Measurements from ENCODE around the gene SLC4A9.
A peak's percentile ranks its signal among the peaks of the same experiment; 100 is the strongest.
"Not testable (repeated sequence)": the region's sequence is repeated elsewhere in the genome, so short reads cannot be mapped to it uniquely, and the experiment has no call there.

Gene SLC4A9

GRCh38 chr5:140401362-140402257 lies 41.6 kb downstream of the SLC4A9 start, which contains the start of gene ANKHD1:
ANKHD1 (plus strand) TSS chr5:140401833; CDS start chr5:140401968, 135 bp downstream.
- DNase-seq = peak; percentile 98

- no peak for DNase-seq
Measured at GRCh38 chr5:140402258-140403074, 42.5 kb downstream of the SLC4A9 start.

- DNase-seq = no peak
Measured at GRCh38 chr5:140403613-140404012, 43.6 kb downstream of the SLC4A9 start.

- no peak for DNase-seq
Measured at GRCh38 chr5:140408750-140409241, 48.8 kb downstream of the SLC4A9 start.

- no peak for DNase-seq
Measured at GRCh38 chr5:140413230-140413629, 53.2 kb downstream of the SLC4A9 start.

- DNase-seq = no peak
Measured at GRCh38 chr5:140417235-140417634, 57.2 kb downstream of the SLC4A9 start.

- DNase-seq = no peak
Measured at GRCh38 chr5:140418862-140419520, 59.0 kb downstream of the SLC4A9 start.

GRCh38 chr5:140420226-140420570 lies 60.2 kb downstream of the SLC4A9 start:
- DNase-seq = no peak

GRCh38 chr5:140420665-140421361 lies 60.8 kb downstream of the SLC4A9 start:
- DNase-seq = no peak

GRCh38 chr5:140421375-140421774 lies 61.4 kb downstream of the SLC4A9 start:
- not testable (repeated sequence) for DNase-seq

- no peak for DNase-seq
Measured at GRCh38 chr5:140423609-140424008, 63.6 kb downstream of the SLC4A9 start.

- DNase-seq = no peak
Measured at GRCh38 chr5:140424135-140424534, 64.1 kb downstream of the SLC4A9 start.

Data from NCI-H510A (cell line).